Sigmoid colon (tissue), 3 donors: ENCODE data around the gene ZXDC.

ENCODE experiments used
- CTCF ChIP-seq, 4 experiments: fragments of 450-650 bp in 3 of 4; fragments of 200-600 bp in 1 of 4; IDR thresholded peaks; one replicate each; pipeline ENCODE4 v1.5.1; 2016 to 2019; ENCODE audit warnings: antibody characterized with exemption in 4 of 4, mild to moderate bottlenecking in 3 of 4, moderate library complexity in 2 of 4
- POLR2A ChIP-seq, 2 donors: fragments of 450-650 bp; IDR thresholded peaks; one replicate each; pipeline ENCODE4 v1.6.1; 2016; ENCODE audit warnings: antibody characterized with exemption in 2 of 2, mild to moderate bottlenecking in 2 of 2, moderate library complexity in 2 of 2

GRCh38 chr3:126441256-126441880 lies 34.3 kb downstream of the ZXDC start:
- TF ChIP-seq CTCF (IDR thresholded peaks at IDR 0.05) (no peak), POLR2A (IDR thresholded peaks at IDR 0.05) (no peak)
